ENCODE measurements around the gene HRH4. TPM values are rescaled to one million over a fixed set of nuclear protein-coding genes. Genes with fewer than 3 reads are reported as not detected.

The HRH4 gene
- total and polyA plus RNA-seq, 2 of the 13 experiments (the other 11 are each of a cell fraction or from before 2014, with no cell fraction given) = not detected

DNA sequence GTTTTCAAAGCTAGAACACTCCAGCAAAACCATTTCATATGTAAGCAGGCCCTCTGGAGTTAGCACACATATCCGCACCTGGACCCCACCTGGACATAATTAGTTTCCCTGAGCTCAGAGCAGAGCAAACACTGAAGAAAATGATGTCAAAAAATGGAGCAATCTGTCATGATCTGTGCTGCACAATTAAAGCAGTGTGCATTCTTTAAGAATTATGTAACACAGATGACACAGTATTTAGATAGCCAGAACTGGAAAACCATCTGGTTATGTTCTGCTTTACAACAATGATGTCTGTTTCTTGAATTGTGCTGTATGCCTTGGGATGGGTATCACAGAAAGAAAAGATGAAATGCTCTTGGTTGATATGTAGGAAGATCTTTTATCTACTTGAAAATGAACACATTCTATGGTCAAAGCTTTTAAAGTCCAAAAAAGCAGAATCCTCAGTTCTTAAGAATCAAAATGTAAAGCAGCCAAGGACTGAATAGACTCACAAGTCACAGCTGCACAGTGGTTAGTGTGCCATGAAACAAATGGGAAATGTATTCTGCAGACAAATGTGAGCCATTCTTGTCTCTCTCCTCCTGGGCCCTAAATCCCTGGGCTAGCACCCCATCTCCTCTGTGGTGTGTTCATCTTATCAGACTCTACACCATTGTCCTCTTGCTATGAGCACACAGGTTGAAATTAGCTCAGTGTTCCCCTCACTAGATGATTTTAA, 36.8 kb downstream of the HRH4 start (continued):
- TF ChIP-seq, protein P1, sequence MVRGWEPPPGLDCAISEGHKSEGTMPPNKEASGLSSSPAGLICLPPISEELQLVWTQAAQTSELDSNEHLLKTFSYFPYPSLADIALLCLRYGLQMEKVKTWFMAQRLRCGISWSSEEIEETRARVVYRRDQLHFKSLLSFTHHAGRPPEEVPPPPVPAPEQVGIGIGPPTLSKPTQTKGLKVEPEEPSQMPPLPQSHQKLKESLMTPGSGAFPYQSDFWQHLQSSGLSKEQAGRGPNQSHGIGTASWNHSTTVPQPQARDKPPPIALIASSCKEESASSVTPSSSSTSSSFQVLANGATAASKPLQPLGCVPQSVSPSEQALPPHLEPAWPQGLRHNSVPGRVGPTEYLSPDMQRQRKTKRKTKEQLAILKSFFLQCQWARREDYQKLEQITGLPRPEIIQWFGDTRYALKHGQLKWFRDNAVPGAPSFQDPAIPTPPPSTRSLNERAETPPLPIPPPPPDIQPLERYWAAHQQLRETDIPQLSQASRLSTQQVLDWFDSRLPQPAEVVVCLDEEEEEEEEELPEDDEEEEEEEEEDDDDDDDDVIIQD (CRISPR knock-in tag; IDR thresholded peaks at IDR 0.05; ENCODE audit: low read depth) = no peak

DNA sequence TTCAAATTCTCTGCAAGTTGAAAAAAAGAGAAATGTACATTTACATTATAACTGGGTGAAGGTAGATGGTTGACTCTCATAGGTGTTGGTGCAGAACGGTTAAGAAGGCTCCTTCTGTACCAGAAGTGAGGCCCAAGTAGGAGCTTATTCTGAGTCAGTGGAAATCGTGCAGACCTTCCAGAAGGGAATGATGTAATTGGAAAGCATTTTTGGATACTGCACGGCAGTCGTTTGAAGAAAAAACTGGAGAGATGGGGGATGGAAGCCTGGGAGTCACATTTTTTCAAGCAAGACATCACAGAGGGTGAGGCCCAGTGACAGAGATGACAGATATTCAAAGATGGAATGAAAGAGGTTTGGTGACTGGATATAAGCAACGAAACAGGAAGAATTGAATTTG, 39.4 kb downstream of the HRH4 start:
- POLR2A ChIA-PET = no interaction called here
- H2AFZ ChIP-seq (ENCODE audit: low read length) = no peak overlapping the region
- no peaks in the 10 kb centered on the region for H3K36me3 ChIP-seq (replicated peaks in 1 of 2; ENCODE audit: control insufficient read depth in 1 of 2, insufficient read depth in 2 of 2, low read length in 2 of 2)
- CTCF ChIA-PET (ENCODE audit: low intra/inter-chr PET ratio, low total read pairs) = no interaction called here
- in situ Hi-C loops (cut with HindIII; ENCODE audit: extremely low pct_ligation_motif_present, low pct_unique_long_range_greater_than_20kb) = loop anchor here (25.0 kb wide), 2 partner anchors 87 to 237 kb away; no protein-coding TSS in a partner anchor
- no peaks in the 10 kb centered on the region for H3K79me2 ChIP-seq (ENCODE audit: insufficient read depth, low read length)
- no peaks in the 10 kb centered on the region for H3K9me3 ChIP-seq (ENCODE audit: low read length)
- no peaks in the 10 kb centered on the region for H4K20me1 ChIP-seq (ENCODE audit: insufficient read depth, low read length)
- TF ChIP-seq POLR2AphosphoS5 (IDR thresholded peaks at IDR 0.05; ENCODE audit: low read depth, low read length) = no peak
- no peak for TF ChIP-seq TOPORS (CRISPR knock-in tag; IDR thresholded peaks at IDR 0.05)
- TF ChIP-seq ZBTB38 (CRISPR knock-in tag; IDR thresholded peaks at IDR 0.05) = no peak
- no peak for TF ChIP-seq ZBTB8A (CRISPR knock-in tag; IDR thresholded peaks at IDR 0.05; ENCODE audit: borderline replicate concordance, low read depth)
- TF ChIP-seq, protein P2, sequence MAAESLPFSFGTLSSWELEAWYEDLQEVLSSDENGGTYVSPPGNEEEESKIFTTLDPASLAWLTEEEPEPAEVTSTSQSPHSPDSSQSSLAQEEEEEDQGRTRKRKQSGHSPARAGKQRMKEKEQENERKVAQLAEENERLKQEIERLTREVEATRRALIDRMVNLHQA (CRISPR knock-in tag; IDR thresholded peaks at IDR 0.05) = no peak
- TF ChIP-seq DMAP1 (CRISPR knock-in tag; IDR thresholded peaks at IDR 0.05) = no peak
- no peak for TF ChIP-seq SOX5 (CRISPR knock-in tag; IDR thresholded peaks at IDR 0.05; ENCODE audit: borderline replicate concordance)
- no peak for TF ChIP-seq ZNF674 (CRISPR knock-in tag; IDR thresholded peaks at IDR 0.05; ENCODE audit: low read depth)
- TF ChIP-seq HNRNPL (IDR thresholded peaks at IDR 0.05; ENCODE audit: low read depth, low read length) = no peak
- TF ChIP-seq RORA (CRISPR knock-in tag; IDR thresholded peaks at IDR 0.05) = no peak
- TF ChIP-seq, protein P3, sequence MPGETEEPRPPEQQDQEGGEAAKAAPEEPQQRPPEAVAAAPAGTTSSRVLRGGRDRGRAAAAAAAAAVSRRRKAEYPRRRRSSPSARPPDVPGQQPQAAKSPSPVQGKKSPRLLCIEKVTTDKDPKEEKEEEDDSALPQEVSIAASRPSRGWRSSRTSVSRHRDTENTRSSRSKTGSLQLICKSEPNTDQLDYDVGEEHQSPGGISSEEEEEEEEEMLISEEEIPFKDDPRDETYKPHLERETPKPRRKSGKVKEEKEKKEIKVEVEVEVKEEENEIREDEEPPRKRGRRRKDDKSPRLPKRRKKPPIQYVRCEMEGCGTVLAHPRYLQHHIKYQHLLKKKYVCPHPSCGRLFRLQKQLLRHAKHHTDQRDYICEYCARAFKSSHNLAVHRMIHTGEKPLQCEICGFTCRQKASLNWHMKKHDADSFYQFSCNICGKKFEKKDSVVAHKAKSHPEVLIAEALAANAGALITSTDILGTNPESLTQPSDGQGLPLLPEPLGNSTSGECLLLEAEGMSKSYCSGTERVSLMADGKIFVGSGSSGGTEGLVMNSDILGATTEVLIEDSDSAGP (CRISPR knock-in tag; IDR thresholded peaks at IDR 0.05; ENCODE audit: borderline replicate concordance) = no peak
- no peak for TF ChIP-seq RAD21 (CRISPR knock-in tag; IDR thresholded peaks at IDR 0.05)
- no peak for TF ChIP-seq NRL (CRISPR knock-in tag; IDR thresholded peaks at IDR 0.05; ENCODE audit: borderline replicate concordance)
- no peak for TF ChIP-seq FOXK1 (CRISPR knock-in tag; IDR thresholded peaks at IDR 0.05; ENCODE audit: borderline replicate concordance, low read depth)
- no peak for TF ChIP-seq ZNF792 (CRISPR knock-in tag; IDR thresholded peaks at IDR 0.05)
- TF ChIP-seq ZSCAN20 (CRISPR knock-in tag; IDR thresholded peaks at IDR 0.05; ENCODE audit: borderline replicate concordance) = no peak
- no peak for TF ChIP-seq REPIN1 (CRISPR knock-in tag; IDR thresholded peaks at IDR 0.05; ENCODE audit: borderline replicate concordance, low read depth)
- TF ChIP-seq ATF7-NPFF (CRISPR knock-in tag; IDR thresholded peaks at IDR 0.05; ENCODE audit: low read depth) = no peak
- H3K4me1 ChIP-seq (ENCODE audit: insufficient read depth, low read length) = no peaks in the 10 kb centered on the region
- no peak for DNase-seq (ENCODE audit: low spot score)
- intact Hi-C loops (cut with micrococcal nuclease; ENCODE audit: unreplicated experiment) = no loop called here
- no peak overlapping the region for H3K4me2 ChIP-seq (ENCODE audit: low read depth, low read length)
- ATAC-seq = no peak
- no peak overlapping the region for H3K9ac ChIP-seq (ENCODE audit: insufficient read depth, low read depth, low read length)
- H3K27ac ChIP-seq (ENCODE audit: extremely low read length, insufficient read depth, low read length) = no peak overlapping the region
- WGBS (ENCODE audit: low lambda C conversion rate) = 5% methylated on average over 5 of the region's 5 CpGs
- no TSS peak for BruUV-seq (replicated peaks)
- H3K4me3 ChIP-seq (replicated peaks in 1 of 3; ENCODE audit: insufficient read depth in 1 of 3, low read depth in 2 of 3, low read length in 3 of 3) = no peak overlapping the region
- peaks cover 0 to 9% of the 10 kb centered on the region in 2 experiments; a peak in 2 of 5 replicates for H3K27me3 ChIP-seq (ENCODE audit: control insufficient read depth in 1 of 2, insufficient read depth in 2 of 2, low read length in 2 of 2)
- FAIRE-seq = no peak
